ENCODE results near the gene SLMAP.

SLMAP gene

GRCh38 chr3:57974796-57975388 is 218.8 kb downstream of the SLMAP start:
- Histone ChIP-seq H3K36me3 (ENCODE audit: low read length) (no peaks in the 10 kb centered on the region), H3K27me3 (ENCODE audit: low read length) (no peaks in the 10 kb centered on the region), H4K20me1 (ENCODE audit: low read depth, low read length) (no peaks in the 10 kb centered on the region), H2AFZ (ENCODE audit: low read depth, low read length, severe bottlenecking) (no peak overlapping the region), H3K9me2 (replicated peaks; ENCODE audit: insufficient read depth, low read length) (no peaks in the 10 kb centered on the region), H3F3A (ENCODE audit: insufficient read depth) (no peaks in the 10 kb centered on the region), H3K4me3 (ENCODE audit: insufficient read depth, low read length, poor library complexity, severe bottlenecking) (no peak overlapping the region), H3K9me3 (ENCODE audit: insufficient read depth, low read length) (no peaks in the 10 kb centered on the region), H3K27ac (ENCODE audit: low read depth, low read length) (no peak overlapping the region), H3K79me2 (ENCODE audit: insufficient read depth, low read length) (no peaks in the 10 kb centered on the region), H3K9ac (ENCODE audit: low read length) (no peak overlapping the region), H3K4me2 (ENCODE audit: low read depth, low read length, poor library complexity, severe bottlenecking) (no peak overlapping the region)
- no peak for TF ChIP-seq EZH2phosphoT487 (conservative IDR thresholded peaks at IDR 0.05; ENCODE audit: low read length)
- TF ChIP-seq CTCF (IDR thresholded peaks at IDR 0.05; ENCODE audit: insufficient read depth, low read length, poor library complexity, severe bottlenecking), result no peak

- no peak for TF ChIP-seq EZH2phosphoT487 (conservative IDR thresholded peaks at IDR 0.05; ENCODE audit: low read length)
- TF ChIP-seq CTCF (IDR thresholded peaks at IDR 0.05; ENCODE audit: insufficient read depth, low read length, poor library complexity, severe bottlenecking), result no peak
- H3K27me3 ChIP-seq (ENCODE audit: low read length), result no peaks in the 10 kb centered on the region
- H3K4me3 ChIP-seq (ENCODE audit: insufficient read depth, low read length, poor library complexity, severe bottlenecking), result no peak overlapping the region
- no peaks in the 10 kb centered on the region for H3K36me3 ChIP-seq (ENCODE audit: low read length)
- H3K79me2 ChIP-seq (ENCODE audit: insufficient read depth, low read length), result no peaks in the 10 kb centered on the region
- no peaks in the 10 kb centered on the region for H3K9me3 ChIP-seq (ENCODE audit: insufficient read depth, low read length)
- no peaks in the 10 kb centered on the region for H3K9me2 ChIP-seq (replicated peaks; ENCODE audit: insufficient read depth, low read length)
- no peak overlapping the region for H2AFZ ChIP-seq (ENCODE audit: low read depth, low read length, severe bottlenecking)
- H4K20me1 ChIP-seq (ENCODE audit: low read depth, low read length), result no peaks in the 10 kb centered on the region
- H3K27ac ChIP-seq (ENCODE audit: low read depth, low read length), result no peak overlapping the region
- no peak overlapping the region for H3K4me2 ChIP-seq (ENCODE audit: low read depth, low read length, poor library complexity, severe bottlenecking)
- no peaks in the 10 kb centered on the region for H3F3A ChIP-seq (ENCODE audit: insufficient read depth)
- no peak overlapping the region for H3K9ac ChIP-seq (ENCODE audit: low read length)
These were observed 221.7 kb downstream of the SLMAP start for GRCh38 chr3:57977818-57978235.

- Histone ChIP-seq H3K27ac (ENCODE audit: low read depth, low read length) (no peak overlapping the region), H3K9me2 (replicated peaks; ENCODE audit: insufficient read depth, low read length) (no peaks in the 10 kb centered on the region), H3K9me3 (ENCODE audit: insufficient read depth, low read length) (no peaks in the 10 kb centered on the region), H3K27me3 (ENCODE audit: low read length) (no peaks in the 10 kb centered on the region), H3K9ac (ENCODE audit: low read length) (no peak overlapping the region), H3F3A (ENCODE audit: insufficient read depth) (no peaks in the 10 kb centered on the region), H3K4me2 (ENCODE audit: low read depth, low read length, poor library complexity, severe bottlenecking) (no peak overlapping the region), H4K20me1 (ENCODE audit: low read depth, low read length) (no peaks in the 10 kb centered on the region), H3K4me3 (ENCODE audit: insufficient read depth, low read length, poor library complexity, severe bottlenecking) (no peak overlapping the region), H2AFZ (ENCODE audit: low read depth, low read length, severe bottlenecking) (no peak overlapping the region), H3K79me2 (ENCODE audit: insufficient read depth, low read length) (no peaks in the 10 kb centered on the region), H3K36me3 (ENCODE audit: low read length) (no peaks in the 10 kb centered on the region)
- TF ChIP-seq CTCF (IDR thresholded peaks at IDR 0.05; ENCODE audit: insufficient read depth, low read length, poor library complexity, severe bottlenecking), result no peak
- no peak for TF ChIP-seq EZH2phosphoT487 (conservative IDR thresholded peaks at IDR 0.05; ENCODE audit: low read length)
These were observed 222.2 kb downstream of the SLMAP start for GRCh38 chr3:57978316-57978715.
